Upper lobe of left lung (tissue), 6 donors: ENCODE results near the gene KIAA1217. TPM values are rescaled to one million over a fixed set of nuclear protein-coding genes. Genes with fewer than 3 reads are reported as not detected.
A peak's percentile ranks its signal among the peaks of the same experiment; 100 is the strongest.

Experiments
- ATAC-seq, 2 donors: fragments of 200-7000 bp; cut with Tn5 transposase; one replicate each; pipeline ENCODE4 v1.9.1; 2022; ENCODE audit warnings: mild to moderate bottlenecking in 2 of 2, moderate library complexity in 2 of 2; ENCODE audit not compliant: low FRiP score in 2 of 2
- DNase-seq, 2 donors: peaks; one replicate each; pipeline ENCODE4 v3.0.0-alpha.2; 2019 to 2020
- H3K27ac ChIP-seq, 4 donors: fragments of 200-600 bp; sonication (generic); one replicate each; pipeline ENCODE4 v1.5.1; 2016 to 2019
- H3K27me3 ChIP-seq, 4 donors: fragments of 200-600 bp; sonication (generic); one replicate each; pipeline ENCODE4 v1.5.1; 2017 to 2019
- H3K36me3 ChIP-seq, 4 donors: fragments of 200-600 bp; sonication (generic); one replicate each; pipeline ENCODE4 v1.5.1; 2016 to 2019
- H3K4me1 ChIP-seq, 4 donors: fragments of 200-600 bp; sonication (generic); one replicate each; pipeline ENCODE4 v1.5.1; 2018 to 2019
- H3K4me3 ChIP-seq, 4 donors: fragments of 200-600 bp; sonication (generic); one replicate each; pipeline ENCODE4 v1.5.1; 2017 to 2019; ENCODE audit warnings: mild to moderate bottlenecking in 2 of 4, moderate library complexity in 1 of 4
- H3K9me3 ChIP-seq, 4 donors: fragments of 200-600 bp; sonication (generic); one replicate each; pipeline ENCODE4 v1.5.1; 2018 to 2019
- CTCF ChIP-seq, 6 experiments: fragments of 450-650 bp in 4 of 6; fragments of 200-600 bp in 2 of 6; sonication (generic) in 2 of 6; IDR thresholded peaks; one replicate each; pipeline ENCODE4 v1.5.1; 2016 to 2019; ENCODE audit warnings: antibody characterized with exemption in 6 of 6
- EP300 ChIP-seq, 4 donors: sonication (generic); formaldehyde crosslinking; IDR thresholded peaks; one replicate each; pipeline ENCODE4 v1.5.1; 2017; ENCODE audit warnings: antibody characterized with exemption in 4 of 4, control low read depth in 2 of 4
- POLR2A ChIP-seq, 4 donors: fragments of 450-650 bp; IDR thresholded peaks; one replicate each; pipeline ENCODE4 v1.5.1; 2016 to 2017; ENCODE audit warnings: antibody characterized with exemption in 4 of 4, mild to moderate bottlenecking in 2 of 4
- POLR2AphosphoS5 ChIP-seq, 2 donors: sonication (generic); formaldehyde crosslinking; IDR thresholded peaks; one replicate each; pipeline ENCODE4 v1.5.1; 2017; ENCODE audit warnings: antibody characterized with exemption in 2 of 2
- WGBS, 2 donors: methylation state at CpG; one replicate each; pipeline ENCODE4 v1.1.5; 2017 to 2018; 5-methylcytosine and 5-hydroxymethylcytosine counted together
- total RNA-seq, 6 donors: library from RNA; depleted of rRNA in 4 of 6; stranded (reverse); fragments of >200 nt in 4 of 6; gene quantifications; one replicate each; pipeline versions ENCODE4 v1.1.0 to v1.2.1, GENCODE V29; 2016 to 2021
- donor health status: DM: no; HTN: no; CAD: no; lungs with moderate emphysema.
- donor health status: DM: no; HTN: yes; CAD: no; lungs with severe emphysema.

The KIAA1217 gene
- total RNA-seq, 6 donors from 2014 or later, result 18.4 to 109 (median 41.0) TPM

- peaks cover 0 to 7% (median 0%) of the 10 kb centered on the region in 4 donors for H3K4me1 ChIP-seq
- H3K27me3 ChIP-seq, result no peaks in the 10 kb centered on the region
- no peak for ATAC-seq
- TF ChIP-seq POLR2A (IDR thresholded peaks at IDR 0.05) (no peak), CTCF (IDR thresholded peaks at IDR 0.05) (no peak), EP300 (IDR thresholded peaks at IDR 0.05) (no peak), POLR2AphosphoS5 (IDR thresholded peaks at IDR 0.05) (no peak)
- DNase-seq, result no peak
- WGBS, 2 donors, result 74 to 83% methylated on average over 10 of the region's 10 CpGs
- H3K27ac ChIP-seq, result no peak overlapping the region
- no peak overlapping the region for H3K4me3 ChIP-seq
- peaks cover 0 to 8% (median 3%) of the 10 kb centered on the region in 4 donors for H3K36me3 ChIP-seq
- H3K9me3 ChIP-seq, result no peaks in the 10 kb centered on the region
Observed at GRCh38 chr10:24502006-24502405, 293.1 kb downstream of the KIAA1217 start.

GRCh38 chr10:24502801-24503460, 294.0 kb downstream of the KIAA1217 start:
- Histone ChIP-seq H3K36me3 (peaks cover 0 to 8% (median 3%) of the 10 kb centered on the region in 4 donors), H3K4me3 (no peak overlapping the region), H3K4me1 (peaks cover 0 to 7% (median 0%) of the 10 kb centered on the region in 4 donors), H3K27me3 (no peaks in the 10 kb centered on the region), H3K9me3 (no peaks in the 10 kb centered on the region), H3K27ac (no peak overlapping the region)
- ATAC-seq (no peak), DNase-seq (no peak)
- 67 to 71% methylated on average over 5 to 6 of the region's 6 CpGs for WGBS, 2 donors
- TF ChIP-seq POLR2AphosphoS5 (IDR thresholded peaks at IDR 0.05) (no peak), CTCF (IDR thresholded peaks at IDR 0.05) (no peak), EP300 (IDR thresholded peaks at IDR 0.05) (no peak), POLR2A (IDR thresholded peaks at IDR 0.05) (no peak)

- 55 to 61% methylated on average over 12 of the region's 12 CpGs for WGBS, 2 donors
- Histone ChIP-seq H3K4me3 (no peak overlapping the region), H3K36me3 (peaks cover 0 to 8% (median 2%) of the 10 kb centered on the region in 4 donors), H3K27me3 (no peaks in the 10 kb centered on the region), H3K27ac (peak overlapping the region in 1 of 4 donors; percentile 20), H3K9me3 (no peaks in the 10 kb centered on the region), H3K4me1 (peaks cover 0 to 7% (median 0%) of the 10 kb centered on the region in 4 donors)
- ATAC-seq (peak in 1 of 2 donors; percentile 56), DNase-seq (peak in 1 of 2 donors; percentile 33)
- peak; percentile 31 to 46 for TF ChIP-seq POLR2AphosphoS5 (IDR thresholded peaks at IDR 0.05)
- peak; percentile 9 to 52 (median 33) for TF ChIP-seq CTCF (IDR thresholded peaks at IDR 0.05)
- no peak for TF ChIP-seq EP300 (IDR thresholded peaks at IDR 0.05)
Observed at GRCh38 chr10:24503461-24504320, 294.8 kb downstream of the KIAA1217 start.

GRCh38 chr10:24505759-24506158, 296.8 kb downstream of the KIAA1217 start:
- peak overlapping the region in 1 of 4 donors; percentile 40 for H3K27ac ChIP-seq

More at GRCh38 chr10:24505759-24506158, 296.8 kb downstream of the KIAA1217 start:
- TF ChIP-seq POLR2AphosphoS5 (IDR thresholded peaks at IDR 0.05) (peak in 1 of 2 donors; percentile 48), CTCF (IDR thresholded peaks at IDR 0.05) (no peak), EP300 (IDR thresholded peaks at IDR 0.05) (peak in 1 of 4 donors; percentile 49), POLR2A (IDR thresholded peaks at IDR 0.05) (no peak)
- no peaks in the 10 kb centered on the region for H3K27me3 ChIP-seq
- no peak overlapping the region for H3K4me3 ChIP-seq
- ATAC-seq (no peak), DNase-seq (peak in 1 of 2 donors; percentile 39)
- no peaks in the 10 kb centered on the region for H3K9me3 ChIP-seq
- 52 to 57% methylated on average over 7 of the region's 7 CpGs for WGBS, 2 donors
- H3K4me1 ChIP-seq, result peaks cover 0 to 7% (median 0%) of the 10 kb centered on the region in 4 donors
- H3K36me3 ChIP-seq, result peaks cover 0 to 8% (median 1%) of the 10 kb centered on the region in 4 donors
